ENCODE measurements around the gene GDA.

DNA sequence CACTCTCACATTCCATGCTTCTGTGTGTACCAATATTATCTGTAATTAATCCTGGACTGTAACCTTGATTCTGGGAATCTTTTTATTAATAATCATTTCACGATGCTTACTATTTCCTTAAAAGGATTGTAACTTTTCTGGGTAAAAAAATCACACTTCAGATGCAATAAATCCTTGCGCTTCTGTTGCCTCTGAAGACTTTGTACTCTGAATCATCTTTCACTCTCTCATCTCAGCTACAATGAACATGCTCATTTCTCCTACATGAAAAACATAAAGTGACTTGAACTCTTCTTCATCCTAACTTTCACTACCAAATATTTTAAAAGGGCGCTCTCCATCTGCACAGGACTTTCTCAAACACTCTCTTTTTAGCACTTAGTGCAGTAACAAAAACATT is 50.0 kb downstream of the GDA start:
- TF ChIP-seq, protein P1, sequence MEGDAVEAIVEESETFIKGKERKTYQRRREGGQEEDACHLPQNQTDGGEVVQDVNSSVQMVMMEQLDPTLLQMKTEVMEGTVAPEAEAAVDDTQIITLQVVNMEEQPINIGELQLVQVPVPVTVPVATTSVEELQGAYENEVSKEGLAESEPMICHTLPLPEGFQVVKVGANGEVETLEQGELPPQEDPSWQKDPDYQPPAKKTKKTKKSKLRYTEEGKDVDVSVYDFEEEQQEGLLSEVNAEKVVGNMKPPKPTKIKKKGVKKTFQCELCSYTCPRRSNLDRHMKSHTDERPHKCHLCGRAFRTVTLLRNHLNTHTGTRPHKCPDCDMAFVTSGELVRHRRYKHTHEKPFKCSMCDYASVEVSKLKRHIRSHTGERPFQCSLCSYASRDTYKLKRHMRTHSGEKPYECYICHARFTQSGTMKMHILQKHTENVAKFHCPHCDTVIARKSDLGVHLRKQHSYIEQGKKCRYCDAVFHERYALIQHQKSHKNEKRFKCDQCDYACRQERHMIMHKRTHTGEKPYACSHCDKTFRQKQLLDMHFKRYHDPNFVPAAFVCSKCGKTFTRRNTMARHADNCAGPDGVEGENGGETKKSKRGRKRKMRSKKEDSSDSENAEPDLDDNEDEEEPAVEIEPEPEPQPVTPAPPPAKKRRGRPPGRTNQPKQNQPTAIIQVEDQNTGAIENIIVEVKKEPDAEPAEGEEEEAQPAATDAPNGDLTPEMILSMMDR (conservative IDR thresholded peaks at IDR 0.05): no peak
- no peak for TF ChIP-seq EZH2 (IDR thresholded peaks at IDR 0.05; ENCODE audit: low read depth)
